LNCAP (cell line): ENCODE results near the gene AMY2A.
"Not testable (repeated sequence)": the region's sequence is repeated elsewhere in the genome, so short reads cannot be mapped to it uniquely, and the experiment has no call there.

Source experiments
- CTCF ChIP-seq: fragments of 450-650 bp; IDR thresholded peaks from 2 replicates; pipeline ENCODE4 v1.5.1; 2017; ENCODE audit warnings: mild to moderate bottlenecking

The AMY2A gene

GRCh38 chr1:103655460-103655859 is 38.2 kb downstream of the AMY2A start, which contains the start of gene AMY1A:
AMY1A (plus strand) TSS chr1:103655760; CDS start chr1:103656331, 571 bp downstream.
- not testable (repeated sequence) for TF ChIP-seq CTCF
